HG03342 (cell line): ENCODE data around the gene NYAP1.
"Not testable (repeated sequence)": the region's sequence is repeated elsewhere in the genome, so short reads cannot be mapped to it uniquely, and the experiment has no call there.

ENCODE experiments used
- ATAC-seq: cut with Tn5 transposase; IDR thresholded peaks from one replicate; pipeline ENCODE4 v1.9.1; 2021; ENCODE audit warnings: mild to moderate bottlenecking, moderate library complexity; ENCODE audit not compliant: unreplicated experiment

The NYAP1 gene

GRCh38 chr7:100483722-100484672 is at the start of gene NYAP1:
Gene NYAP1, plus strand, starts transcription at chr7:100483927. Its CDS starts 1,385 bp downstream, at chr7:100485312.
- peak; percentile 12 for ATAC-seq

GRCh38 chr7:100434297-100435144 is 49.2 kb upstream of the NYAP1 start:
- no peak for ATAC-seq

GRCh38 chr7:100435401-100436304 is 48.1 kb upstream of the NYAP1 start:
- ATAC-seq: peak; percentile 27

GRCh38 chr7:100437150-100438100 is 46.3 kb upstream of the NYAP1 start:
- no peak for ATAC-seq

- ATAC-seq: no peak
Observed at GRCh38 chr7:100438172-100438571, 45.6 kb upstream of the NYAP1 start.

- ATAC-seq: not testable (repeated sequence)
Observed at GRCh38 chr7:100438731-100439130, 45.0 kb upstream of the NYAP1 start.

- not testable (repeated sequence) for ATAC-seq
Observed at GRCh38 chr7:100439244-100439643, 44.5 kb upstream of the NYAP1 start.

GRCh38 chr7:100441641-100442535 is 41.8 kb upstream of the NYAP1 start:
- no peak for ATAC-seq

GRCh38 chr7:100443096-100443840 is 40.5 kb upstream of the NYAP1 start:
- ATAC-seq: no peak

GRCh38 chr7:100444311-100445278 is 39.1 kb upstream of the NYAP1 start:
- ATAC-seq: no peak

- no peak for ATAC-seq
Observed at GRCh38 chr7:100446040-100446439, 37.7 kb upstream of the NYAP1 start.

GRCh38 chr7:100447363-100447762 is 36.4 kb upstream of the NYAP1 start:
- ATAC-seq: not testable (repeated sequence)

GRCh38 chr7:100449190-100449795 is 34.4 kb upstream of the NYAP1 start:
- no peak for ATAC-seq

GRCh38 chr7:100452513-100452912 is 31.2 kb upstream of the NYAP1 start:
- ATAC-seq: no peak

- not testable (repeated sequence) for ATAC-seq
Observed at GRCh38 chr7:100453854-100454253, 29.9 kb upstream of the NYAP1 start.

GRCh38 chr7:100455206-100455605 is 28.5 kb upstream of the NYAP1 start:
- ATAC-seq: no peak
